OCI-LY1 (cell line): ENCODE results near the gene MPP4.
"Not testable (repeated sequence)": the region's sequence is repeated elsewhere in the genome, so short reads cannot be mapped to it uniquely, and the experiment has no call there.

Source experiments
- H2AFZ ChIP-seq: fragments of 200-600 bp; sonication (generic), shearing (Covaris generic); 2 replicates; pipeline ENCODE4 v1.6.0; 2014; ENCODE audit warnings: antibody characterized with exemption, mild to moderate bottlenecking, low read length
- H3F3A ChIP-seq: fragments of 200-600 bp; sonication (generic), shearing (Covaris generic); 2 replicates; pipeline ENCODE4 v1.6.0; 2014; ENCODE audit warnings: mild to moderate bottlenecking, antibody characterized with exemption, low read length, moderate library complexity; ENCODE audit not compliant: insufficient read depth
- H3K27ac ChIP-seq: fragments of 200-600 bp; sonication (generic); 2 replicates; pipeline ENCODE4 v1.5.1; 2014; ENCODE audit warnings: low read length, mixed run types, mild to moderate bottlenecking, low read depth; ENCODE audit not compliant: poor library complexity, severe bottlenecking
- H3K27me3 ChIP-seq: fragments of 200-600 bp; sonication (generic); 2 replicates; pipeline ENCODE4 v1.6.0; 2014; ENCODE audit warnings: antibody characterized with exemption, mild to moderate bottlenecking, low read length, moderate library complexity; ENCODE audit not compliant: insufficient read depth
- H3K36me3 ChIP-seq: fragments of 200-600 bp; sonication (generic); 2 replicates; pipeline ENCODE4 v1.6.1; 2014; ENCODE audit warnings: mild to moderate bottlenecking, antibody characterized with exemption, low read length, moderate library complexity, mixed read lengths; ENCODE audit not compliant: insufficient read depth
- H3K4me1 ChIP-seq: fragments of 200-600 bp; sonication (generic); 2 replicates; pipeline ENCODE4 v1.5.1; 2014; ENCODE audit warnings: mild to moderate bottlenecking, low read length, moderate library complexity; ENCODE audit not compliant: insufficient read depth, severe bottlenecking
- H3K4me2 ChIP-seq: fragments of 200-600 bp; sonication (generic), shearing (Covaris generic); 2 replicates; pipeline ENCODE4 v1.6.1; 2014; ENCODE audit warnings: low read length
- H3K4me3 ChIP-seq: fragments of 200-600 bp; sonication (generic); 2 replicates; pipeline ENCODE4 v1.5.1; 2014; ENCODE audit warnings: low read length, low read depth, mild to moderate bottlenecking, mixed read lengths; ENCODE audit not compliant: poor library complexity, severe bottlenecking
- H3K79me2 ChIP-seq: fragments of 200-600 bp; shearing (Covaris generic); 2 replicates; pipeline ENCODE4 v1.6.1; 2016; ENCODE audit warnings: mixed run types, low read length, mixed read lengths; ENCODE audit not compliant: insufficient read depth
- H3K9ac ChIP-seq: fragments of 200-600 bp; sonication (generic), shearing (Covaris generic); 2 replicates; pipeline ENCODE4 v1.6.1; 2014; ENCODE audit warnings: mild to moderate bottlenecking, low read length, mixed read lengths
- H3K9me2 ChIP-seq: fragments of 200-600 bp; sonication (generic), shearing (Covaris generic); 2 replicates; pipeline ENCODE4 v1.6.1; 2014; ENCODE audit warnings: low read depth, mild to moderate bottlenecking, low read length, mixed read lengths
- H3K9me3 ChIP-seq: fragments of 200-600 bp; shearing (Covaris generic); 2 replicates; pipeline ENCODE4 v1.6.1; 2014; ENCODE audit warnings: low read length, mixed read lengths
- H4K20me1 ChIP-seq: fragments of 200-600 bp; sonication (generic), shearing (Covaris generic); 2 replicates; pipeline ENCODE4 v1.6.0; 2016; ENCODE audit warnings: mild to moderate bottlenecking, low read length; ENCODE audit not compliant: insufficient read depth
- CTCF ChIP-seq: fragments of 200-600 bp; sonication (generic), shearing (Covaris generic); IDR thresholded peaks from 2 replicates; pipeline ENCODE4 v1.5.1; 2017; ENCODE audit warnings: mild to moderate bottlenecking, antibody characterized with exemption, low read length, moderate library complexity, mixed read lengths
- EZH2 ChIP-seq: fragments of 200-600 bp; sonication (generic), shearing (Covaris generic); IDR thresholded peaks from 2 replicates; pipeline ENCODE4 v1.8.0; 2017; ENCODE audit warnings: borderline replicate concordance, mixed run types, mild to moderate bottlenecking, antibody characterized with exemption, low read length, moderate library complexity, mixed read lengths

MPP4 gene

GRCh38 chr2:201674794-201675193 is 23.6 kb downstream of the MPP4 start:
- no peaks in the 10 kb centered on the region for H3K36me3 ChIP-seq
- no peak overlapping the region for H2AFZ ChIP-seq
- peaks cover 4% of the 10 kb centered on the region; the same call in 1 of the 2 replicates for H3K27me3 ChIP-seq
- no peak overlapping the region for H3K27ac ChIP-seq
- no peaks in the 10 kb centered on the region for H3F3A ChIP-seq
- H3K79me2 ChIP-seq = no peaks in the 10 kb centered on the region
- no peaks in the 10 kb centered on the region for H3K9me2 ChIP-seq
- no peak overlapping the region for H3K9ac ChIP-seq
- TF ChIP-seq EZH2 = no peak
- TF ChIP-seq CTCF = no peak
- no peak overlapping the region for H3K4me2 ChIP-seq
- H3K4me1 ChIP-seq = no peaks in the 10 kb centered on the region
- H3K4me3 ChIP-seq = no peak overlapping the region
- no peaks in the 10 kb centered on the region for H3K9me3 ChIP-seq
- H4K20me1 ChIP-seq = no peaks in the 10 kb centered on the region

- Histone ChIP-seq H2AFZ (no peak overlapping the region), H3F3A (no peaks in the 10 kb centered on the region)
Observed at GRCh38 chr2:201674298-201674697, 24.1 kb downstream of the MPP4 start.

GRCh38 chr2:201673546-201673945 is 24.9 kb downstream of the MPP4 start:
- Histone ChIP-seq H4K20me1 (no peaks in the 10 kb centered on the region), H3F3A (no peaks in the 10 kb centered on the region), H3K4me2 (no peak overlapping the region), H3K9me3 (no peaks in the 10 kb centered on the region), H3K4me3 (no peak overlapping the region), H3K9ac (no peak overlapping the region), H3K27ac (no peak overlapping the region), H3K79me2 (no peaks in the 10 kb centered on the region), H3K27me3 (peaks cover 4% of the 10 kb centered on the region; the same call in 1 of the 2 replicates), H2AFZ (no peak overlapping the region), H3K36me3 (no peaks in the 10 kb centered on the region), H3K4me1 (no peaks in the 10 kb centered on the region), H3K9me2 (no peaks in the 10 kb centered on the region)
- TF ChIP-seq EZH2 (no peak), CTCF (no peak)

More at GRCh38 chr2:201674298-201674697, 24.1 kb downstream of the MPP4 start:
- Histone ChIP-seq H3K27ac (no peak overlapping the region), H3K4me2 (no peak overlapping the region), H3K9ac (no peak overlapping the region), H3K36me3 (no peaks in the 10 kb centered on the region), H4K20me1 (no peaks in the 10 kb centered on the region), H3K9me2 (no peaks in the 10 kb centered on the region), H3K27me3 (peaks cover 4% of the 10 kb centered on the region; the same call in 1 of the 2 replicates), H3K9me3 (no peaks in the 10 kb centered on the region), H3K4me1 (no peaks in the 10 kb centered on the region), H3K4me3 (no peak overlapping the region), H3K79me2 (no peaks in the 10 kb centered on the region)
- TF ChIP-seq EZH2 (no peak), CTCF (no peak)

GRCh38 chr2:201671205-201671604 is 27.2 kb downstream of the MPP4 start:
- not testable (repeated sequence) for H3K27me3 ChIP-seq, H2AFZ ChIP-seq, H4K20me1 ChIP-seq, H3K79me2 ChIP-seq, H3K36me3 ChIP-seq, H3K4me3 ChIP-seq, H3F3A ChIP-seq, H3K9ac ChIP-seq, H3K9me3 ChIP-seq, H3K27ac ChIP-seq, H3K4me2 ChIP-seq, H3K4me1 ChIP-seq, H3K9me2 ChIP-seq
